Glomerular visceral epithelial cell (primary cell): ENCODE measurements around the gene GPD1L.
"Not testable (repeated sequence)": the region's sequence is repeated elsewhere in the genome, so short reads cannot be mapped to it uniquely, and the experiment has no call there.

ENCODE experiments used
- DNase-seq: peaks from one replicate; pipeline ENCODE4 v3.0.0-alpha.2; 2016; ENCODE audit errors: extremely low spot score

Gene GPD1L

GRCh38 chr3:32180141-32180784 lies 73.8 kb downstream of the GPD1L start:
- no peak for DNase-seq

GRCh38 chr3:32181365-32181764 lies 74.9 kb downstream of the GPD1L start:
- no peak for DNase-seq

GRCh38 chr3:32181796-32182195 lies 75.4 kb downstream of the GPD1L start:
- no peak for DNase-seq

DNA sequence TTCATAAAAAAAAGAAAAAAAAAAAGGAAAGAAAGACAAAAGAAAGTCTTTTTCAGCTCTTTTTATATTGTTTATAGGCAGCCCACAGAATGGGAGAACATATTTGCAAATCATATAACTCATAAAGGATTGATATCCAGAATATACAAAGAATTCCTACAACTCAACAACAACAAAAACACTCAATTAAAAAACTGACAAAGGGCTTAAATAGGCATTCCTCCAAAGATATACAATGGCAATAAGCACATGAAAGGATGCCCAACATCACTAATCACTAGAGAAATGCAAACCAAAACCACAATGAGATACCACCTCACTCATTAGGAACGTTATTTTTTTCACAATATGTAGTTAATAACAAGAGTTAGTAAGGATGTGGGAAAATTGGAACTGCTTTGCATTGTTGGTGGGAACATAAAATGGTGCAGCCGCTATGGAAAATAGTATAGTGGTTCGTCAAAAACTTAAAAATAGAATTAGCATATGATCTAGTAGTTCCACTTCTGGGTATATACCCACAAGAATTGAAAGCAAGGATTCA lies 77.8 kb downstream of the GPD1L start:
- no peak for DNase-seq

DNA sequence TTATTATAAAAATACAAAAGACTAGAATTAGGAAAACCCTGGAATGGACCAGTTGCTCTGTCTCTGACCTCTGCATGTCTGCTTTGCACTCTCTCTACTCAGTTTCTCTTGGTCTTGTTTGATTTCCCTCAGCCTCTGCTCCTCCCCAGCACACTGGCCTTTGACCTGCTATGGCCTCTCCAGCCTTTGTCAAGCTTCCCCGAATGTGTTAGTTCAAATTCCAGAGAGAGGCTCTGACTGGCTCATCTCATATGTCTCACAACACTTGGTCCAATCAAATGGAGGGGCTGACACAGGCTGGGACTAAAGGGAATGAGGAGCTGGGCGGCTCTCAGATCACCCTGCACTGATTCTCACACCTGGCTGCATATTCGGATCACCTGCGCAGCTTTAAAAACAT lies 79.7 kb downstream of the GPD1L start:
- DNase-seq, result no peak

DNA sequence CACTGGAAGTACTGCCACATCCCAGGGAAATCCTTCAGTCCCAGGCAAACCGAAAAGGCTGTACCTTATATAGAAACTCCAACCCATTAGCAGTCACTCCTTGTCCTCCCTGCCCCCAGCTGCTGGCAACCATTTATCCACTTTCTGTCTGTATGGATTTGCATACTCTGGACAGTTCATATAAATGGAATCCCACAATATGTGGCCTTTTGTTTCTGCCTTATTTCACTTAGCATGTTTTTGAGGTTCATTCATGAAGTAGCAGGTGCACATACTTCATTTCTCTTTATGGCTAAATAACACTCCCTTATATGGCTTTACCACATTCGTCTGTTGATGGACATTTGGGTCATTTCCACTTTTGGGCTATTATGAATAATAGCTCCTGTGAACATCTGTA lies 80.5 kb downstream of the GPD1L start:
- no peak for DNase-seq

- no peak for DNase-seq
These were observed 83.3 kb downstream of the GPD1L start for GRCh38 chr3:32189693-32190092.

DNA sequence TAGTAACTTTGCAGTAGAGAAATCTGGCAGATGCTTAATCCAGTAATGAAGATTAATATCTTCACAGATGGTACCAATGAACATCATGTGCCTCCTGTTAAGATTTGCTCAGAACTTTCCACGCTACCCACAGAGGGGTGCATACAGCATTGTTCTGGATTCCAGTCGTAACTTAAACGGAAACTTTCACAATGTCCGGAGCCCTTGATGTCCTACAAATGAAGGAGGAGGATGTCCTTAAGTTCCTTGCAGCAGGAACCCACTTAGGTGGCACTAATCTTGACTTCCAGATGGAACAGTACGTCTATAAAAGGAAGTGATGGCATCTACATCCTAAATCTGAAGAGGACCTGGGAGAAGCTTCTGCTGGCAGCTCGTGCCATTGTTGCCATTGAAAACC lies 84.1 kb downstream of the GPD1L start:
- not testable (repeated sequence) for DNase-seq

DNA sequence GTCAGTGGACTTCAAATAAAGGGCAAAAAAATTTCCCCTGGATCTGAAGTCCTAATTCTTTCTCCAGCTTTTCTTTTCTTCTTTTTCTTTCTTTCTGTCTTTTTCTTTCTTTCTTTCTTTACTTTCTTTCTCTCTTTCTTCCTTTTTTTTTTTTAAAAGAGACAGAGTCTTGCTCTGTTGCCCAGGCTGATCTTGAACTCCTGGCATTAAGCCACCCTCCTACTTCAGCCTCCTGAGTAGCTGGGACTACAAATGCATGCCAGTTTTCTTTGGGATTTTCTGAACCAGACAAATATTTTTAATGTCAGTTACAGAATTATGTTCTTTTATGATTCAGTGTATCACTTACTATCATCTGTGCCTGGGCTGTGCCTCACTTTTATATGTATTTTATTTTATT lies 86.7 kb downstream of the GPD1L start:
- DNase-seq, result no peak

- DNase-seq, result no peak
These were observed 88.2 kb downstream of the GPD1L start for GRCh38 chr3:32194653-32195052.

- no peak for DNase-seq
These were observed 89.6 kb downstream of the GPD1L start for GRCh38 chr3:32195995-32196540.

DNA sequence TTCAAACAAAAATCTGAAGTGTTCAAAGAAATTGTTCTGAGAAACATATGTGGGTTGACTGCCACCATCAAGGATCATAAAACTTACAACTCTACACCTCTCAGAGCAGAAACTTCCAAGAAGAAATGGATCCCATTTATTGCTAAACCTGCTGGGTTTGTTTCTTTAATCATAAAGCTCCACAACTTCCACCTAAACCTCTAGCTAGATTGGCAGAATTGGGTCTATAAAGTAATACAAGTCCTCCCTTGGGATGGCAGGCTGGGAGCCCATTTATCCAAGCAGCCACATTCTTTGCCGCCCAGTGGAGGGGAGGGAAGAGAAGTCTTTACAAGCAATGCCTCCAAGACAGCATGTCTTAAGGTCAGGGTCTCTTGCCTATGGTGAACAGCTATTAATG lies 91.6 kb downstream of the GPD1L start:
- DNase-seq, result no peak

GRCh38 chr3:32198714-32199113 lies 92.3 kb downstream of the GPD1L start:
- DNase-seq, result no peak

DNA sequence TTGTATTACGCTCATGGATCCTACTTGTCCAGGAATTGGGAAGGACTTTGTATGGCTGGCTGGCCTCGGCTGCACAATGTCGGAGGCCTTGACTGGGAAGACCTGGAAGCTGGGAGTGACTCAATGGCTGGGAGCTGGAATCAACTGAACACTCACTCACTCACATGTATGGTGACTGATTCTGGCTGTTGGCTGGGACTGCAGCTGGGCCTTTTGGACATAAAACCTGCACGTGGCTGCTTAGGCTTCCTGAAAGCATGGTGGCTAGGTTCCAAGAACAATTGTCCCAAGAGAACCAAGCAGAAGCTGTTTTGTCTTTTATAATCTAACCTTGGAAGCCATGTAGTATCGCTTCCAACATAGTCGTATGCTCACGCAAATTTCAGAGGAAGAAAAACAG lies 94.1 kb downstream of the GPD1L start:
- no peak for DNase-seq

DNA sequence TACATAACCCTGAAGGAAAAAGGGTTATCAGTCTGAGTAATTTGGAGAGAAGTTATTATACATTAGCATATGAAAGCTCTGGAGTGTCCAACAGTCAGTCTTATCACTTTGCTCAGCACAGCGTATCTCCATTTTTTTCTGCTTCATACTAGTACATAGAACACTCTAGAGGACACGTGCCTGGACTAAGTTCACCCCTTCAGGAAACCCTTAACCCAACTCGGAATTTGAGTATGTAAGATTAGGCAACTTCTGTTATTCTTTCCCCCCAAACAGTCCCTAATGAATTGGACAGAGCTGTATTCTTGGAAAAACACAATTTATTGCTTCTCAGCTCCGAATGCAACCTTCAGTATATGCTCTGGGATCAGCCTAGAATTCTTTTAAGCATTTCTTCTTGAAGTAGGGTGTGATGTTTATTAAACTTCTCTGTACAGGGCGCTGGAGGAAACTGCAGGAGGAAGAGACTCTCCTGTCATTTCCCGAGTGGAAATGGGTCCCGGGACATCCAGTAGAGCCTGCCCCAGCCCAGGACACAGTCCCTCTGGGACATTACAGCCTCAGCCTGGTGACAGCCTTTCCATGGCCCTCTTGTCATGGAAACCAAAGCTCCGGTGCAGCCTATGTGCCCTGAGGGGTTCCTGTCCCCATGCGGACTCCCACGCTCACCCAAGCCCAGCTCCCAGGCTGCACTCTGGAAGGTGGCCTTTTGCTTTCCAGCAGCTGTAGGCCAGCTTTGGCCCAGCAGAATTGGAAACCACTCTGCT lies 94.8 kb downstream of the GPD1L start:
- DNase-seq, result no peak

- DNase-seq, result no peak
These were observed 96.1 kb downstream of the GPD1L start for GRCh38 chr3:32202496-32202895.

DNA sequence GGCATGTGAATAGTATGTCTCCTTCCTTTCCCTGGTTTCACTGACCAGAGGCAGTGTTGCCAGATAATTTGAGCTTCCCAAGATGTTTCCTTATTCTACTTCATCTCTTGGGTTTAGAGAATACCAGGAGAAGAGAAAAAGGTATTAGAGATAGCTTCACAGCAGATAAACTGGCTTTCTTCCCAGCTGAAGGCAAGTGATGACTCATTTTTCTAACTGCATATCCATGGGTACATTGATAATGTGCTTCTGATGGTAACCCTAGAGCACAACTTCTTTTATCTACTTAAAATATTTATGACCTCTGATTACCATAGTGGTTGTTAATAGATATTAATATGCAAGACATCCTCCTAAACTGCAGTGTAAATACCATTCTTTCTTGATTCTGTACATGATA lies 97.4 kb downstream of the GPD1L start:
- DNase-seq, result peak; percentile 9

DNA sequence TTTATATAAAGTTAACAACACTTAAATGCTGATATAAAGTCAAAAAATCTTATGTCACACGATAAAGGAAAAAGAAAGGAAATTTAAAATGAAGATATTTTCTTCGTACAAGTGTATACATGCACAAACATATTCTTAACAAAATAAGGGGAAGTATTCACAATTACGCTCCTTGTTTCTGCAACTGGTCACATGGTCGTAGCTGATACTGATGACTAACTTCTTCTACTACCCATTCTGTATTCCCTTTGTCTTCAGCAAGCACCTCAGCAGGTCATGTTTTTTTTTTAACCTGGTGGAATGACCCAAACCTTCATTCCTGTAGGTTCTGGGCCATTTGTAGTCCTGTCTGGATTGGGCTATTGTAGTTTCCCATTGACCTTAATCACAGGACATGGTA lies 102.0 kb downstream of the GPD1L start:
- DNase-seq, result no peak

DNA sequence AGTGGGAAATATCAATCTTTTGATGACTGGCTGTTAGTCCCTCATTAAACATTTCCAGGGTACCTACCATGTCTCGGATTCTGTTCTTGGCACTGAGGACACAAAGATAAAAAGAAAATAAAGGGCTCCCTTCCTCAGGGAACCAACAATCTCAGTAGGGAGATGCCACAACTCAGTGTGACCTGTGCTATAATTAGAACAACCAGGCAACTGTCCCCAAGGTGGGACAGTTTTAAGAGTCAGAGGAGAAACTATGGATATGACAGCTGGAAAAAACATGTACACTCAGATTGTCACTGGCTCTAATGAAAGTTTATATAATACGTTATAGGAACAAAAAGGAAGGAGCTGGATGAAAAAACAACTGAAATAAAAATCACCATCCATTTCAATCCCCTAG lies 108.8 kb downstream of the GPD1L start:
- no peak for DNase-seq

GRCh38 chr3:32216172-32216783 lies 109.9 kb downstream of the GPD1L start:
- DNase-seq, result no peak

DNA sequence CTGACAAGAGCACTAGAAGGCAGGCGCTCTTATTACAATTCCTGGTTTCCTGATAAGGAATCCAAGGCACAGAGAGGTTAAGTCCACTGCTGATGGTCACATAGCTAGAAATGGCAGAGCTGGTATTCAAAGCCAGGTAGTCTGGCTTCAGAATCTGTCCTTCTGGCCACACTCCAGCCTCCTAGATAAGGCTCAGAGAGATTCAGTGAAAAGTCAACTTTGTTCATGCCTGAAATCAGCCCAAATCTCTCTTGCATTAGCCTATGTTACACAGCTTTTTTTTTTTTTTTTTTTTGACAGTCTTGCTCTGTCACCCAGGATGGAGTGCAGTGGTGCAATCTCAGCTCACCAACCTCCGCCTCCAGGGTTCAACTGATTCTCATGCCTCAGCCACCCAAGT lies 110.9 kb downstream of the GPD1L start:
- no peak for DNase-seq
